Right renal cortex interstitium (tissue), 3 donors: ENCODE results near the gene MGAT3. TPM values are rescaled to one million over a fixed set of nuclear protein-coding genes. Genes with fewer than 3 reads are reported as not detected.

Experiments
- DNase-seq, 3 donors: peaks; one replicate each; pipeline ENCODE4 v3.0.0-alpha.2; 2013; ENCODE audit warnings: low read depth in 3 of 3, low spot score in 2 of 3
- polyA plus RNA-seq, 3 donors: library from polyadenylated mRNA; unstranded; fragments of 120-200 nt; gene quantifications; one replicate each; pipeline ENCODE4 v1.2.1, GENCODE V29; 2013; ENCODE audit not compliant: insufficient read length in 3 of 3

The MGAT3 gene
- polyA plus RNA-seq, 3 donors: 18.7 to 26.7 (median 23.8) TPM

DNA sequence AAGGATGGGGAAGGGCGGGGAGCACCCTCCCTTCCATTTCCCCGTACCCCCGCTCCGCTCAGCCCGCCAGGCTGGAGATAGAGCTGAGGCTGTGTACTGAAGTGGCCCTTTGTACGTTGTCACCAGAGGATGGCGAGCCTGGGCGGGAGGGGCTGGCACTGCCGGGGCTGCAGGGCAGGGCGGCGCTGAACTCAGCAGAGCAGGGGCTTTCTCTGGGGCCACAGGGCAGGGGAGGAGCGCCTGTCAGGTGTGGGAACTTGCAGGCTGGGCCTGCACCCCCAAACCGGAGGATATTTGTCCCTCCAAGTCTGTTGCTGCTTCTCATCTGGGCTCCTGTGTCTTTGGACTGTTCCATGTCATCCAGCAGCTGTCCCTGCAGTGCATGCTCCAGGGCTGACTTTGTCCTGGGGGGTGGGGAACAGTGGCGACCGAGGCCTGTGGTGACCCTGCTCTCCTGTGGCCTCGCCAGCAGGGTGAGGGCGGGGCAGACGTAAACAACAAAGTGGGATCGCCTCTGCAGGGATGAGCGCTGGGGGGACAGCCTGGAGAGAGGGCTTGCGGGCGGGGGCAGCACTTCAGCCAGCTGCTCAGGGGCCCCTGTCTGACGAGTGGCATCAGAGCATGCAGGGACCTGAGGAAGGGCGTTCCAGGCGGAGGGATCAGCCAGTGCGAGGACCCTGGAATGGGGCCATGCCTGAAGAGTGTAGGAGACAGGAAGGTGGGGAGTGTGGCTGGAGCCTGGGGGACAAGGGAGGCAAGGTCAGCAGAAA lies 13.1 kb downstream of the MGAT3 start:
- no peak for DNase-seq

DNA sequence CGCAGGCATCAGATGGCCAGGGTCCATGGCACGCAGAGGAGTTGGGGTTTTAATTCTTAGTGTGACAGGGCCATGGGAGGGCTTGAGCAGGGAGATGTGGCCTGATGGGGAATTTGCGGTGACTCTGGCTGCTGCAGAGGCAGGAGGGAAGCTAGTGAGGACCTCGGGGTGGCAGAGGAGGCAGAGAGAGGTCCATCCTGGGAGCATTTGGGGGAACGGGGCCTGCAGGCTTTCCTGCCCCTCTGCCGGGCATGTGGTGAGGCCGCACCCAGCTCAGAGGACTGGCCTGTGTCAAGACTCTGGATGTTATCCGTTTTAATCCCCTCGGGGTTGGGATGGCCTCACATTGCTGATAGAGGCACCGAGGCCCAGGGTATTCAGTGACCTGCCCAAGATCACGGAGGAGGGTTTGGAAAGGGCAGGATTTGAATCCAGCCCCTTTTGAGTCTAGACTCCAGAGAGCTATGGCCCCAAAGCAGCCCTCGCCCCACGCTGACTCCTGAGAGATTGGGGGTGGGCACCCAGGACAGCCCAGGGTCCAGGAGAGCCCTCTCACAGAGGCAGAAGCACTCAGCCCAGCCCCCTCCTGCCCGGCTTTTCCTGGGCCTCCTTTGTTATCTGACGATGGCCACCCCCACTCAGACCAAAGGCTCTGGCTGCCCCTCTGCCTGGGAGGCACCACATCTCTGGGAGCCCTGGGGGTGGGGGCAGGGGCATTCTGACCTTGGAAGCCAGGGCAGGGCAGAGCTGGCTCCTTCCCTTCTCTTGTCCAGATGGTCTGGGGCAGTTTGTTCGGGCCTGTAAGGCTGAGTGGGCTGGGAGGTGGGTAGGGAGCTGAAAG lies 13.9 kb downstream of the MGAT3 start:
- no peak for DNase-seq

DNA sequence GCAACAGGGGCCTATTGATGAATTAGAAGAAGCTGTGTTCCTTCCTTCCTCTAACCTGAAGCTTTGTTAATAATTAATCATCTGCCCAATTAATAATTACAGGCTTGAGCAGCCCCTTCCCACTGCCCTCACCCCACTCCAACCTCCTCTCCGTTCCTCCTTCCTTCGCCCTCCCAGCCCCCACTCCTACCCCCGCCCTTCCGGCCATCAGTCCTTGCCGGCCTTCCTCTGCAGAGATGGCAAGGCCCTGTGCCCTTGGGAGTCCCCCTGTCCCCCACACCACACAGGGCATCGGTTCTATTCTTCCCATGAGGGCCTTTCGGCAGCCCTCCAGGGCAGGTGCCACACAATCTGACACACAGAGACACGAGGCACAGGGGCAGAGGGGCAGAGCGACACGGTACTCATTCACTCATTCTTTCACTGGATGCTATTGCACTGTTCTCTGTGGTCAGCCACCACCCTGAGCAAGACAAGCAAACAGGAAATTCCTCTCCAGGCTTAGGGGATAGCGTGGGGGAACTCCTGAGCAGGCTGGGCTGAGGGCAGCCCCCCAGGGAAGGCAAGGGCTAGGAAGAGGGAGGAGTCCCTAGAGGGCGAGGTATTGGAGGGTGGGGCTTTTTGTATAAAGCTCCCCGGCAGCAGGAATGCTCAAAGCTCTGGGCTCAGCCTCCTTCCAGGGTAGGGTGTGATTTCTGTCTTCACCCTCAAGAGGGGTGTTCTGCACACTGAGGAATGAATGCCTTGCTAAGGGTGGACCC lies 14.7 kb downstream of the MGAT3 start:
- DNase-seq: no peak

DNA sequence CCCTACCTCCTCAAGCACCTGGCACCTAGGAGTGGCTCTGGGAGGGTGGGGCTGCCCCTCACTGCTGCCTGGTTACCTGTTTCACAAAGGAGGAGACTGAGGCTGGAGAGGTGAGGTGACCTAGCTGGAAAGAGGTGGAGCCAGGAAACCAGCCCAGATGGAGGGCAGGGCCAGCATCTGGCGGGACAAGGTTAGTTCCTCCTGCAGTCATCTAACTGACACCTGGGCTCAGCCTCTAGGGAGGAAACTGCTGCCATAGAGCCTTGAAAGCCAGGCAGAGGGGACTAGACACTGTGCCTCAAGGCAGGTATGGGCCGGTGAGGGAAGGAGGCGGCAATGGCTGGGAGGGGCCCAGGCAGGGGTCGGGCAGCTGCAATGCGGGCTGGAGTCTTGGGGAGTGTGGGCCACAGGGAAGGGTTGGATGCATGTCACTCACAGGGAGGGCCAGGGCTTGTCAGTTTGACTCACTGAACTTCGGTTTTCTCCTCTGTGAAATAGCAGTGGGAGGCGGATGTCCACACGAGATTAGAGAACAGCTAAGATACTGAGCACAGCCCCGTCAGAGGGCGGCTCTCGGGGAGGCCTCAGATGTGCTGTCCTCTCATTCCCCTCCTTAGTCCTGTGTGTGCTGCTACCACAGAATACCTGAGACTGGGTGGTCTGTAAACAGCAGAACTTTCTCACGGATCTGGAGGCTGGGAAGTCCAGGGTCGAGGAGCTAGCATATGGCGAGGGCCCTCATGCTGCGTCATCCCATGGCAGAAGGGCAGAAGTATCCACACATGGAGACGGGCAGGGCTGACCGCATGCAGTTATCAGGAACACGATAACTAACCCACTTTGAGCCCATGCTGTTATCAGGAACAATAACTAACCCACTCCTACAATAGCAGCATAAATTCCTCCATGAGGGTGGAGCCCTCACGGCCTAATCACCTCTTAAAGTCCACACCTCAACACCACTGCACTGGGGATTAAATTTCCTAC lies 16.1 kb downstream of the MGAT3 start:
- no peak for DNase-seq

DNA sequence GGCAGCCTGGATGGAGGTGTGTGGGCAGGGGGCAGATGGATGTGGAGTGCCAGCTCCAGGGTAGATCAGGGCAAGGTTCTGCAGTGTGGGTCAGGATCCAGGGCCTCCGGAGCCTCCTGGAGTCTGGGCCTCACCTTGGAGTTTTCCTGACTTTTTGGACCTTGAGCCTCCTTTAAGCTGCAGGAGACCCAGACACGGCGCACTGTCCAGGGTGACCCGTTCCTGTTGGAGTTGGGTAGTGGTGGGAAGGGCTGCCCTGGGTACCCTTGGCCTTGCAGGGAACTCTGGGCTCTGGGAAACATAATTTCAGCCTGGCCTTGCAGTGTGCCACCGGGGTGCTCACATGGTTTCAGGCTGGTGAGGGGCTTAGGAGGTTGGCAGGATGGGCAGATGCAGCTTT lies 17.0 kb downstream of the MGAT3 start:
- no peak for DNase-seq

DNA sequence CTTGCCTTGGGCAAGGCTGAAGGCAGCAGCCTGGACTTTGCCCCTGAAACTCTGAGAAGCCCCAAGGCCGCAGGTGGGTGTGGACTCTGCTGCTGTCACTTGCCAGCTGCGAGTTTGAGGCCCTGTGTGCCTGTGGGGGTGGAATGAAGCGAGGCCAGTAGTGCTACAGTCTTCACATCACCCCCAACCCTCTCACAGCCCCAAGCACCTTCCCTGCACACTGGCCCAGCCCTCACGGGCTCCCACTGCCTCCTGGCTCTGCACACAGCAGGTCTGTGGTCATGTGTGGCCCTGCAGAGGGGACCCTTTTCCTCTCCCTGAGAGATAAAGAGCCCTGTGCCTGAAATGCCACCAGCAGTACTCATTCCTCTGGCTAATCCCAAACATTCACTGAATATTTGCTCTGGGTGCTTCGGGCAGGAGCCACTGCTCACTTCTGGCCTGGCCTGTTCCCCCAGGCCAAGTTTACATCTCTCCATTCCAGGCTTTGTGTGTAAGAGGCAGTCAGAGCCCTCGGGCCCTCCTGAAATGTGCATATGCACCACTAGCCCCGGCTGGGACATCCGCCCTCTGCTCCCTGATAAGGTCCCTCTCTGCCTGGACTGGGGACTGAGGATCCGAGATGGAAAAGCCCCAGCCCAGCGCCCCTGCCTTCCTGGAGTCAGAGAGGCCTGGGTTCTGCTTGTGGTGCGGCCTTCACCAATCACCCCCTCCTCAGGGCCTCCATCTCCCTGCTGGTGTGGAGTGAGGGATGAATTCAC lies 17.7 kb downstream of the MGAT3 start:
- DNase-seq: no peak

DNA sequence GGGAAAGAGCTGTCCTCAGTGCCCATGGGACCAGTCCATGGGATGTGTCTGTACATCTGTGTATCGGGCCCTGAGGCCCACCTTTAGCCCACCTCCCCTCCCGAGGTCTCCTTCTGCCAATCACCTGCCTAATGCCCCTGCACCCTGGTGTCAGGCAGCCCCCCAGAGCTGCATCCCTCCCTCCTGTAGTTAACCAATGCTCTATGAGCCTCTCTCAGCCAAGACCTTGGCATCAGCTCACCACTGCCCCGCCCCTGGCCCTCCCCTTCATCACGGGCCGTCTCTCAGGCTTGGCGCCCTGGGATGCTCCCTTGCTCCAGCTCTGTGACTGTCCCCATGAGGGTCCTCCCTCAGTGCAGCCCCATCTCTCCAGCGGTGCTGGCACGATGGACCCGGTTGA lies 18.5 kb downstream of the MGAT3 start:
- DNase-seq: no peak

DNA sequence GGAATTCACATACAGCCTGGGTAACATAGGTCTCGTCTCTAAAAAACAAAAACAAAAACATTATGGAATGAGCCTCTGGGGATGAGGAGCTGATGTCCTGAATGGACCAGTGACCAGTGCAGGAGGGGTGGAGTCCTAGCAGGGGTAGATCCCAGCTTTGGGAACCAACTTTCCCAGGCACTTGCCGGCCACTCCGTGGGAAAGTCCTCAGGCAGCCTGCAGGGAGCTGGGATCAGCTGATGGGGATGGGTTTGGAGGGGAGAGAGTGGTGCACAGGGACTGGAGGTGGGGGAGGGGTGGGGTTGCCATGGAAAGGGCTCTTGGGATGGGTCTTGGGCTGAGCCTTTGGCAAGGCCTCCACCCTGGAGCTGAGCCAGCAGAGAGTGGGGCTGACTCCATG lies 19.1 kb downstream of the MGAT3 start:
- no peak for DNase-seq

DNA sequence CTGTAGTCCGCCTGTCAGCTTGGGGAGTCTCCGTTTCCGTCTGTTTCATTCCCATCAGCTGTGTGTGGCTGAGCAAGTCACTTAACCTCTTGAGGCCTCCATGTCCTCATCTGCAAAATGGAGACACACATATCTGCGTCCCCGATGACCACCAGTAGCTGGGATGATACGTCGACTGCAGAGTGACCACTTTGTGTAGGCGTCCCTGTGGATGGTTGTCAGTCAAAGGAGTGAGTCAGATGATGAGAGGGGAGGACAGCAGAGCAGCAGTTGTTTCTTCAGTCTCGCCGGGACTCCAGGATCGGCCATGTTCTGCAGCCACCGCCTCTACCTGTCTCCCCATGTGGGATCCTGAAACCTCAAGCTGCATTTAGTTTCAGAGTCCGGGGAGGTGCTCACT lies 19.9 kb downstream of the MGAT3 start:
- DNase-seq: no peak

DNA sequence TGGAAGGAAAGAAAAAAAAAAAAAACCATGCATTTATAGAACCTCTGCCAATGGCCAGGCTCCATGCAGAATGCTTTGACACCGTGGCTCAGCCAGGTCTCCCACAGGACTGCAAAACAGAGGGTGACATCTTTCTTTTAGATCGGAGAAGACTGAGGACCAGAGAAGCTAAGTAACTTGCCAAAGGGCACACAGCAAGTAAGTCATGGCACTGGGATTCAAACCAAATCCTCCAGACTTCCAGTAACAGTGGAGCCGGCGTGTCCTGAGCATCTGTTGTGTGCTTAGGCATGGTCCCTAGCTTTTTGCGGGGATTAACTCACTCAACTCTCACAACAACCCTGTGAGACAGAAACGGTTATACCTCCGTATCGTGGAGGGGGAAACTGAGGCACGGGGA lies 20.7 kb downstream of the MGAT3 start:
- DNase-seq: no peak

DNA sequence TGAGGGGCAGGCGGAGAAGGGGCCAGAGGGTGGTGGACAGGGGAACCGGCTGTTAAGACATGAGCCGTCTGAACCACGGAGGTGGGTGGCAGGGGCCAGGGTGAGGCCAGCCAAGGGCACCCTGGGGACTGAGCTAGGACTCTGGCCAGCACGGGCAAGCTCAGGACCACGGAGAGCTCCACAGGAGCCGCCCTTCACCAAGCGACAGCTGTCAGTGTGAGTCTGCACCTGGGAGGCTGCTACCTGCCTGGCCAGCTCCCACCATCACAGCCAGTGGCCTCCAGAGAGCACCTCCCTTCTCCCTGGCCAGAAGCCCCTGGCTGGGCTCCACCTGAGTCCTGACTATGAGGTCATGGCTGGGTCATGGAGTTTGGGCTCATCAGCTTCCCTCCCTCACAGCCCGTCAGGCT lies 21.6 kb downstream of the MGAT3 start:
- no peak for DNase-seq

DNA sequence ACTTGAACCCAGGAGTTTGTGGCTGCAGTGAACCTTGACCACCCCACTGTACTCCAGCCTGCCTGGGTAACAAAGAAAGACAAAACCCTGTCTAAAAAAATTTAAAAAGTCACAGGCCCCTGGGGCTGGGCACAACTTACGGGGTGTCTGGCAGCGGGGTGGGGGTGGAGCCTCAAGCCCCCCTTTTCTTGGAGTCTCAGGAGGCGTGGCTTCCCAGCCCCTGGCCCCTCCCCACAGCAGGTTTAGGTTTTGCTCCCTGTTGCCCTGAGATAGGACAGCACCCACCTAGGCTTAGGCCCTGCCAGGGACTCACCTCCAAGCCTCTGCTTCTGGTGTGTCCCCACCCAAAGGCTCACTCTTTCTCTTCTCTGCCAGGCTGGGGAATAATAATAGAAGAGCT lies 22.4 kb downstream of the MGAT3 start:
- DNase-seq: no peak

DNA sequence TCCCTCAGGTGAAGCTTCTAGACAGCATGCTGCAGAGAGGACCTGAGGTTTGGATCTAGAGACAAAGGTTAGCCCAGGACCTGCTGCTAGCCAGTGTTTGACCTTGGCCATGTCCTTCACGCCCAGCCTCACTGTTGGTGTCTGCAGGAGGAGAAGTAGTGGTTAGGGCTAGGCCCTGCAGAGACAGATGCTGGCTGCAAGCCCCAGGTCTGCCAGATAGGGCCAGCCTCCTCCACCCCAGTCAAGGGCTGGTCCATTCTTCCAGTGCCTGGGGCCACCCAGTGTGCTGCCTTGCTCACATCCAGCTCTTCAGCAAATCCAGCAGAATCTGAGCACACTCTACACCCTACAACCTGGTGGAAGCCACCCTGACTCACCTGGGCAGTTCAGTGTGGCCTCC lies 23.7 kb downstream of the MGAT3 start:
- DNase-seq: no peak

DNA sequence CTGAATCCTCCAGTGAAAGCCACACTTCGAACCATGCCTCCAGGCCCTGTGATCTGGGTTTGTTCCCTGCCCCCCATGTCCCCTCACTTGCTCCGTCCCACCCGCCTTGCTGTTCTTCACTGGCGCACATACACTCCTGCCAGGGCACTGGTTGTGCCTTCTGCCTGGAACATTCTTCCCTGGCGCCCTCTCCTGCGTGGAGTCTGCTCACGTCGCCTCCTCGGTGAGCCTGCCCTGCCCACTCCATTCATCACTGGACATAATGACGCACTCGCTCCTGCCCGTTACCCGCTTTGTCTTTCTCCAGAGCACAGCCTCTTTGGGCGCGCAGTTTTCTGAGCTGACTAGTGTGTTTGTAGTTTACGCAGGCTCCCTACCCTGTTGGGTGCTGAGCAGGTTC lies 24.2 kb downstream of the MGAT3 start:
- no peak for DNase-seq

DNA sequence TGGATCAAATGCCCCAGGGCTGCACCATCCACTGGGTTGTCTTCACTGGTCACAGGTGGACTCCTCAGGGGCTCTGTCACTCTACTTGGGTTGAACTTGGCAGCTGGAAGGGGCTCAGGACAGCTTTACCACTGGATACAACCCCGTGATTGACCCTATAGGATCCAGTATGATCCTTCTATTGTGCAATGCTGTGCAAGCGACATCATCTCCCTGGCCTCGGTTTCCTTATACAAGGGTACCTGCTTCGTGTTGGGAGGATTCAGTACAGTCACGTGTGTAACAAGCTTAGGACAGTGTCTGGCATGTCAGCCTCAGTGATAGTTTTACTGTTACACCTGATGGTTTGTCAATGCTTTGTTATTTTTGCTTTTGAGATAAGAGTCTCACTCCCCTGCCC lies 24.8 kb downstream of the MGAT3 start:
- no peak for DNase-seq

DNA sequence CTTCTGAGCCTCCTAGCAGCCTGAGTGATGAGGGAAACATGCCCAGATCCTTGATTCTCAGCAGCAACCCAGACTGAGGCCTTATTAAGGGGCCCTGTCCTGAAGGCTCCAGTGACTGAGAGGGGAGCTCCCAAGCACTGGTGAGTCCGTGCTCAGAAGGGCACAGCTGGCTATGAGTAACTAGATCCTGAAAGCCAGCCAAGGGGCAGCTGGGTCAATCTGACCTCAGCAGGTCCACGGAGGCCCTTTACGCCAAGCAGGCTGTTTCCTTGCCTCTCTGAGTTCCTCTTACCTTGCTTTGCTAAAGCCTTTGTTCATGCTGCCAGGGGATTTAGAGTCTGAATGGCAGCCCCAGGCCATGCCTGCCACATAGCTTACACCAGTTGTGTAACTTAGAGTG lies 26.0 kb downstream of the MGAT3 start:
- DNase-seq: no peak

DNA sequence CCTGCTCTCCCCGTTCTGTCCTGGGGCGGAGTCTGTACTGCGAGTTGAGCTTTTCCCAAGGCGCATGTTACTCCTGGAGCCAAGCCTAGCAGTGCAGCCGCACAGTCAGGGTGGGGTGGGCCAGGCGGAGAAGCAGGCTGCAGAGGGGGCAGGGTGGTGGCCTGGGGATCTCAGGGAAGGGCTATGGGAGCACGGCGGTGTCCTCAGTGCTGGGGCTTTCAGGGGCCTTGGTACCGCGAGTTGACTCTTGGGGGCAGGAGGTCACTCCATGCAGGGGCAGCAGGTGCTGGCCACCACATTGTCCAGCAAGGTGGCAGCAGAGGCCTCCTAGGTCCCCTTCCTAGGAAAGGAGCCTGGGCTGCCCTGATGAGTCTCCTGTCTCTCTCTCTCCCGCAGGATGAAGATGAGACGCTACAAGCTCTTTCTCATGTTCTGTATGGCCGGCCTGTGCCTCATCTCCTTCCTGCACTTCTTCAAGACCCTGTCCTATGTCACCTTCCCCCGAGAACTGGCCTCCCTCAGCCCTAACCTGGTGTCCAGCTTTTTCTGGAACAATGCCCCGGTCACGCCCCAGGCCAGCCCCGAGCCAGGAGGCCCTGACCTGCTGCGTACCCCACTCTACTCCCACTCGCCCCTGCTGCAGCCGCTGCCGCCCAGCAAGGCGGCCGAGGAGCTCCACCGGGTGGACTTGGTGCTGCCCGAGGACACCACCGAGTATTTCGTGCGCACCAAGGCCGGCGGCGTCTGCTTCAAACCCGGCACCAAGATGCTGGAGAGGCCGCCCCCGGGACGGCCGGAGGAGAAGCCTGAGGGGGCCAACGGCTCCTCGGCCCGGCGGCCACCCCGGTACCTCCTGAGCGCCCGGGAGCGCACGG lies 30.4 kb downstream of the MGAT3 start:
- DNase-seq: no peak

DNA sequence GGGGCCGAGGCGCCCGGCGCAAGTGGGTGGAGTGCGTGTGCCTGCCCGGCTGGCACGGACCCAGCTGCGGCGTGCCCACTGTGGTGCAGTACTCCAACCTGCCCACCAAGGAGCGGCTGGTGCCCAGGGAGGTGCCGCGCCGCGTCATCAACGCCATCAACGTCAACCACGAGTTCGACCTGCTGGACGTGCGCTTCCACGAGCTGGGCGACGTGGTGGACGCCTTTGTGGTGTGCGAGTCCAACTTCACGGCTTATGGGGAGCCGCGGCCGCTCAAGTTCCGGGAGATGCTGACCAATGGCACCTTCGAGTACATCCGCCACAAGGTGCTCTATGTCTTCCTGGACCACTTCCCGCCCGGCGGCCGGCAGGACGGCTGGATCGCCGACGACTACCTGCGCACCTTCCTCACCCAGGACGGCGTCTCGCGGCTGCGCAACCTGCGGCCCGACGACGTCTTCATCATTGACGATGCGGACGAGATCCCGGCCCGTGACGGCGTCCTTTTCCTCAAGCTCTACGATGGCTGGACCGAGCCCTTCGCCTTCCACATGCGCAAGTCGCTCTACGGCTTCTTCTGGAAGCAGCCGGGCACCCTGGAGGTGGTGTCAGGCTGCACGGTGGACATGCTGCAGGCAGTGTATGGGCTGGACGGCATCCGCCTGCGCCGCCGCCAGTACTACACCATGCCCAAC lies 31.2 kb downstream of the MGAT3 start:
- no peak for DNase-seq
